ENCODE results near the gene DNASE1L3.

DNA sequence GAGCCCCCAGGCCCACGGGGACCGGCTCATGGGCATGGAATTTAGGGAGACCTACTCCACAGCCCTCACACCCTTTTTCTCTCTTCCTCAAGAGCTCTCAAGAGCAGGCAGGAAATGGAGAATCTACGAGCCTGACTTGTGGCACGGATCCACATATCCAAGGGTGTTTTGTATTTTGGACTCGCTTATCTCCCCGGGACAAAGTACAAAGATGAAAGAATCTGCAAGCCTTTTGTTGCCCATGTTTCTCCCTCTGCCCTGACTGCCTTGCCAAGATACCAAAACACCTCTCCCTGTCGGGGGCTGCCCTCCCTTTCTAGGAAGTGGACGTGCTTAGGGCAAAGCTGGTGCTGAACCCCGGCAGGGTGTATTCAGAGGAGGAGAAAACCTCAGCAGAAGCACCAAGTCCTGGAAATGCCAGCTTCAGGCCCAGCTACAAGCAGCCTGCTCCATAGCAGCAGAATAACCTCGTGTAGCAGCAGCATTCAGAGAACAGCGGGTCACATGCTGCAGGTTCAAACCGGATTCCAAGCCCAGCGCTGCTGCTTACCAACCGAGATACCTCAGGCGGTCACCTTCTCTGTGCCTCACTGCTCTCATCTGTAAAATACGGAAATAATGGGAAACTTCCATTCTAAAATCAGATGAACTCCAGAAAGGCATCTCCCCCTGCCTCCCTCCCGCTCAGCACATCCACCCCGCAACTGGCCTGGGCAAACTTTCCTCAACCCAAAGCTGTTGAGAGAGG is 35.2 kb downstream of the DNASE1L3 start:
- no peak for TF ChIP-seq ZNF274 (IDR thresholded peaks at IDR 0.05; ENCODE audit: low read depth, low read length)
- no peak for TF ChIP-seq YY1 (IDR thresholded peaks at IDR 0.05; ENCODE audit: insufficient read depth, insufficient read length)
- TF ChIP-seq SUZ12 (IDR thresholded peaks at IDR 0.05; ENCODE audit: extremely low read depth, insufficient read depth, insufficient read length) = no peak
